NB4 (cell line): ENCODE measurements around the gene IFI35.
"Not testable (repeated sequence)": the region's sequence is repeated elsewhere in the genome, so short reads cannot be mapped to it uniquely, and the experiment has no call there.

Experiments
- DNase-seq: peaks from one replicate; pipeline ENCODE4 v3.0.0; 2010; ENCODE audit warnings: low read depth
- H3K4me3 ChIP-seq: one replicate; pipeline ENCODE4 v1.5.1; 2011; ENCODE audit warnings: mild to moderate bottlenecking, low read depth, low read length, moderate library complexity
- CTCF ChIP-seq: IDR thresholded peaks from one replicate; pipeline ENCODE4 v1.5.1; 2012; ENCODE audit warnings: low read depth, low read length
- MAX ChIP-seq: IDR thresholded peaks from 2 replicates; pipeline ENCODE4 v1.6.1; 2011; ENCODE audit warnings: low read depth, low read length
- MYC ChIP-seq: IDR thresholded peaks from 2 replicates; pipeline ENCODE4 v1.6.1; 2011; ENCODE audit warnings: low read depth, low read length
- POLR2A ChIP-seq: IDR thresholded peaks from 2 replicates; pipeline ENCODE4 v1.6.1; 2011; ENCODE audit warnings: mild to moderate bottlenecking; ENCODE audit not compliant: insufficient read length; ENCODE audit errors: extremely low read depth

IFI35 gene

DNA sequence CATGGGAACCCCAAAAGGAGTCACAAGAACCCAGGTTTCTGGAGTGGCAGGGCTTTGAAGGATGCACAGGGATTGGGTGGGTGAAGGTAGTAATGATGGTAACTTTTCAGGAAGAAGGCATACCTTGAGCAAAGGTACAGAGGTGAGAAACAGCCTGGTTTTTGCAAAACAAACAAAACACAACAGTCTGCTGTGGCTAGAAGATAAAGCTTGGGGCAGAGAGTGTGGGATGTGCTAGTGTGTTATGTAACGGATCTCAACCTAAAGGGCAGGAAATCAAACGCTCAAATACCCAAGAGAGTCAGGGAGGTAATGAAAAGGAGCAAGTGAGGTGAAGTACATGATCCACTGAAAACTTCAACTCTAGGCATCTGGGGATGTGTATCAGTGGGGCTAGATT is 31.3 kb upstream of the IFI35 start:
- TF ChIP-seq POLR2A (no peak), MAX (no peak)
- no peak overlapping the region for H3K4me3 ChIP-seq
- peak; percentile 55 for DNase-seq

DNA sequence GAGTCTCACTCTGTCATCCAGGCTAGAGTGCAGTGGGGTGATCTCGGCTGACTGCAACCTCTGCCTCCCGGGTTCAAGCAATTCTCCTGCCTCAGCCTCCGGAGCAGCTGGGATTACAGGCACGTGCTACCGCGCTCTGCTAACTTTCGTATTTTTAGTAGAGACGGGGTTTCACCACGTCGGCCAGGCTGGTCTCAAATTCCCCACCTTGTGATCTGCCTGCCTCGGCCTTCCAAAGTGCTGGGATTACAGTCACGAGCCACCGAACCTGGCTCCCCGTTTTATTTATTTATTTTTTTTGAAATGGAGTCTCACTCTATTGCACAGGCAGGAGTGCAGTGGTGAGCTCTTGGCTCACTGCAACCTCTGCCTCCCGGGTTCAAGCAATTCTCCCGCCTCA is 30.9 kb upstream of the IFI35 start:
- DNase-seq, H3K4me3 ChIP-seq: not testable (repeated sequence)

- H3K4me3 ChIP-seq: peak within 1 kb of the TSS; percentile 84
- peak; percentile 60 for DNase-seq
- TF ChIP-seq MYC: no peak
- no peak for TF ChIP-seq MAX
- TF ChIP-seq POLR2A: no peak
- TF ChIP-seq CTCF: no peak
Measured at GRCh38 chr17:42979511-42980273, 26.9 kb upstream of the IFI35 start, which contains the start of gene PTGES3L. Gene PTGES3L, minus strand, starts transcription at chr17:42980080. Its CDS starts 27 bp downstream, at chr17:42980053.

- H3K4me3 ChIP-seq: peak within 1 kb of the TSS; percentile 84
- peak; percentile 90 for DNase-seq
- TF ChIP-seq CTCF (no peak), POLR2A (no peak), MAX (no peak; the same call in 1 of the 2 replicates), MYC (no peak)
Measured at GRCh38 chr17:42980274-42980765, 26.3 kb upstream of the IFI35 start, which contains the start of gene RUNDC1. Gene RUNDC1, plus strand, starts transcription at chr17:42980565. Its CDS starts 12 bp downstream, at chr17:42980577.

DNA sequence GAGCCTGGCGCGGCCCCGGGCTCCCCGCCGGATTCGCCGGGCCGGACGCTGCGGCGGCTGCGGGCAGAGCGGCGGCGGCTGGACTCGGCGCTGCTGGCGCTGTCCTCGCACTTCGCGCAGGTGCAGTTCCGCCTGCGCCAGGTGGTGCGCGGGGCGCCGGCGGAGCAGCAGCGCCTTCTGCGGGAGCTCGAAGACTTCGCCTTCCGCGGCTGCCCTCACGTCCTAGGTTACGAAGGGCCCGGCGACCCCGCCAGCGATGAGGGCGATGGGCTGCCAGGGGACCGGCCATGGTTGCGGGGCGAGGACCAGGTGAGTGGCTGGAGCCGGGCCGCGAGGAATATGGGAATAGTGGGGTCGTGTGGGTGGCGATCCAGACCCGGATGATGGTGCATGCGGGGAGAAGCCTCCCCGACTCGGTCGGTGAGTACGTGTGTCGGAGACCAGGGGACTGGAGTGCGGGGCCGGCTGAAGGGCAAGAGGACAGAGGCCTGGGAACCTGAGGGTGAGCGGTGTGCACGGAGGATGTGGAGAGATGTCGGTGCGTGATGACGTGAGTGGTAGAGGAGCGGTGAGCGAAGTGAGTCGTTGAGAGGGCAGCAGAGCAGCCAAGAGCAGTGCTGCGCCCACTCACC is 25.7 kb upstream of the IFI35 start:
- peak; percentile 69 for DNase-seq

DNA sequence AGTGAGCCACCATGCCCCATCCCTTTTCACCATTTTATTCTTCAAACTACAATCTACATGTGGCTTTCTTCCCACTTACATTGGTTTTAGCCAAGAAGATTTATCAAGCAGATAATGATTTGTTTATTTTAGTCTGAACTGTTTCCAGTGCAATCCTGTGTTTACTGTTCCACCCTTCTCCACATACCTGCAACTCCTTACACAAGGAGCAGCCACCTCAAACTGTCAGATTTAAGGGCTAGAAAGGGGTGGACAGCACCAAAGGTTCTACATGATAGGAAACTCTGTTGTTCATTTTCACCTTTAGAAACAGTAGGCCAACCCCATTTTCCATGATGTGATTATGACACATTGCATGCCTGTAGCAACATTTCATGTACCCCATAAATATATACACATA is 24.3 kb upstream of the IFI35 start:
- no peak overlapping the region for H3K4me3 ChIP-seq
- TF ChIP-seq CTCF (no peak), MAX (no peak), MYC (no peak), POLR2A (no peak)

More for the DNA sequence above, 25.7 kb upstream of the IFI35 start:
- TF ChIP-seq CTCF (no peak), POLR2A (peak; percentile 33), MAX (peak; percentile 52; the same call in 1 of the 2 replicates), MYC (peak; percentile 17; the same call in 1 of the 2 replicates)
- H3K4me3 ChIP-seq: peak overlapping the region; percentile 84

More for the DNA sequence above, 24.3 kb upstream of the IFI35 start:
- DNase-seq: no peak
